ENCODE data around the gene RPL36AL. TPM values are rescaled to one million over a fixed set of nuclear protein-coding genes. Genes with fewer than 3 reads are reported as not detected.

Gene RPL36AL
- polyA plus RNA-seq, 1 experiment: 87.9 TPM

GRCh38 chr14:49615776-49616175 lies 4.7 kb downstream of the RPL36AL start:
- ChIA-PET CTCF (no interaction called here), POLR2A (interaction anchor here (0.6 kb wide), 1 partner anchor 10 kb away, joined by 16 read pairs; no protein-coding TSS in a partner anchor)
- no peak for DNase-seq (ENCODE audit: low read depth)
- Histone ChIP-seq H3K4me3 (ENCODE audit: low read depth, low read length) (no peak overlapping the region), H3K27me3 (ENCODE audit: control insufficient read depth, insufficient read depth, low read length) (no peaks in the 10 kb centered on the region), H3K36me3 (ENCODE audit: control insufficient read depth, insufficient read depth, low read length) (no peaks in the 10 kb centered on the region; the same call in 1 of the 2 replicates)
- no peak for TF ChIP-seq CTCF (IDR thresholded peaks at IDR 0.05; ENCODE audit: insufficient read depth, low read depth, low read length)

- no peak for TF ChIP-seq CTCF (IDR thresholded peaks at IDR 0.05; ENCODE audit: insufficient read depth, low read depth, low read length)
Observed at GRCh38 chr14:49614196-49614595, 6.2 kb downstream of the RPL36AL start.

GRCh38 chr14:49612671-49613070 lies 7.8 kb downstream of the RPL36AL start:
- no peak for TF ChIP-seq CTCF (IDR thresholded peaks at IDR 0.05; ENCODE audit: insufficient read depth, low read depth, low read length)
- DNase-seq (ENCODE audit: low read depth): no peak
- ChIA-PET POLR2A (no interaction called here), CTCF (interaction anchor here (1.2 to 1.5 kb wide), 2 partner anchors 8 to 21 kb away, joined by 3 to 4 read pairs; partner anchors contain the start of genes MGAT2 and RPL36AL)
- no peaks in the 10 kb centered on the region; the same call in 1 of the 2 replicates for H3K36me3 ChIP-seq (ENCODE audit: control insufficient read depth, insufficient read depth, low read length)
- no peak overlapping the region for H3K4me3 ChIP-seq (ENCODE audit: low read depth, low read length)
- no peaks in the 10 kb centered on the region for H3K27me3 ChIP-seq (ENCODE audit: control insufficient read depth, insufficient read depth, low read length)

More at GRCh38 chr14:49614196-49614595, 6.2 kb downstream of the RPL36AL start:
- DNase-seq (ENCODE audit: low read depth): no peak
- ChIA-PET POLR2A (no interaction called here), CTCF (no interaction called here)
- Histone ChIP-seq H3K36me3 (ENCODE audit: control insufficient read depth, insufficient read depth, low read length) (no peaks in the 10 kb centered on the region; the same call in 1 of the 2 replicates), H3K4me3 (ENCODE audit: low read depth, low read length) (no peak overlapping the region), H3K27me3 (ENCODE audit: control insufficient read depth, insufficient read depth, low read length) (no peaks in the 10 kb centered on the region)

GRCh38 chr14:49612251-49612650 lies 8.2 kb downstream of the RPL36AL start:
- POLR2A ChIA-PET: no interaction called here

GRCh38 chr14:49607583-49607982 lies 12.8 kb downstream of the RPL36AL start:
- no peaks in the 10 kb centered on the region for H3K36me3 ChIP-seq (ENCODE audit: control insufficient read depth, insufficient read depth, low read length)
- DNase-seq (ENCODE audit: low read depth): no peak
- no peak for TF ChIP-seq CTCF (IDR thresholded peaks at IDR 0.05; ENCODE audit: insufficient read depth, low read depth, low read length)
- no peaks in the 10 kb centered on the region for H3K27me3 ChIP-seq (ENCODE audit: control insufficient read depth, insufficient read depth, low read length)
- ChIA-PET CTCF (interaction anchor here (0.9 kb wide), 1 partner anchor 21 kb away, joined by 4 read pairs; no protein-coding TSS in a partner anchor), POLR2A (no interaction called here)
- no peak overlapping the region for H3K4me3 ChIP-seq (ENCODE audit: low read depth, low read length)

More at GRCh38 chr14:49612251-49612650, 8.2 kb downstream of the RPL36AL start:
- DNase-seq (ENCODE audit: low read depth): no peak
- Histone ChIP-seq H3K4me3 (ENCODE audit: low read depth, low read length) (no peak overlapping the region), H3K27me3 (ENCODE audit: control insufficient read depth, insufficient read depth, low read length) (no peaks in the 10 kb centered on the region), H3K36me3 (ENCODE audit: control insufficient read depth, insufficient read depth, low read length) (no peaks in the 10 kb centered on the region; the same call in 1 of the 2 replicates)
- no peak for TF ChIP-seq CTCF (IDR thresholded peaks at IDR 0.05; ENCODE audit: insufficient read depth, low read depth, low read length)
- CTCF ChIA-PET: interaction anchor here (1.2 to 1.5 kb wide), 2 partner anchors 9 to 22 kb away, joined by 3 to 4 read pairs; partner anchors contain the start of genes MGAT2 and RPL36AL
